HepG2 (cell line): ENCODE results near the gene NHSL1. TPM values are rescaled to one million over a fixed set of nuclear protein-coding genes. Genes with fewer than 3 reads are reported as not detected.

Experiments used
- AGO2 ChIP-seq: fragments of 200-400 bp; formaldehyde crosslinking; optimal IDR thresholded peaks from 2 replicates; pipeline ENCODE3; 2017; ENCODE audit warnings: mild to moderate bottlenecking, low read depth, low read length, moderate library complexity
- ELF4 ChIP-seq: sonication (generic); formaldehyde crosslinking; IDR thresholded peaks from 2 replicates; pipeline ENCODE4 v1.5.0; 2020; ENCODE audit warnings: missing genetic modification reagents, mild to moderate bottlenecking, moderate library complexity, borderline replicate concordance
- KLF13 ChIP-seq: sonication (generic); formaldehyde crosslinking; IDR thresholded peaks from 2 replicates; pipeline ENCODE4 v1.4.0; 2020; ENCODE audit warnings: mild to moderate bottlenecking, missing genetic modification reagents
- MBNL3 ChIP-seq: fragments of 250-450 bp; sonication (Bioruptor Pico); conservative IDR thresholded peaks from 2 replicates; pipeline ENCODE4 v1.8.0; 2022; ENCODE audit warnings: mild to moderate bottlenecking, inconsistent platforms
- MLLT10 ChIP-seq: sonication (generic); formaldehyde crosslinking; IDR thresholded peaks from 2 replicates; pipeline ENCODE4 v1.4.0; 2020; ENCODE audit warnings: missing genetic modification reagents
- NFE2L1 ChIP-seq: sonication (generic); formaldehyde crosslinking; IDR thresholded peaks from 2 replicates; pipeline ENCODE4 v1.4.0; 2020; ENCODE audit warnings: missing genetic modification reagents, mild to moderate bottlenecking, borderline replicate concordance
- PAWR ChIP-seq: sonication (generic); formaldehyde crosslinking; IDR thresholded peaks from 2 replicates; pipeline ENCODE4 v1.4.0; 2020; ENCODE audit warnings: missing genetic modification reagents, mild to moderate bottlenecking, borderline replicate concordance
- RARA ChIP-seq: IDR thresholded peaks from 2 replicates; pipeline ENCODE4 v1.6.1; 2016; ENCODE audit warnings: missing genetic modification reagents, missing compliant biosample characterization
- REXO4 ChIP-seq: sonication (generic); formaldehyde crosslinking; IDR thresholded peaks from 2 replicates; pipeline ENCODE4 v1.8.0; 2022; ENCODE audit warnings: missing genetic modification reagents, mild to moderate bottlenecking, borderline replicate concordance
- SKI ChIP-seq: fragments of 450-650 bp; IDR thresholded peaks from one replicate; pipeline ENCODE4 v1.6.1; 2018; ENCODE audit warnings: mild to moderate bottlenecking; ENCODE audit not compliant: partially characterized antibody
- SMARCE1 ChIP-seq: fragments of 450-650 bp; IDR thresholded peaks from 2 replicates; pipeline ENCODE4 v1.6.1; 2017; ENCODE audit warnings: borderline replicate concordance
- SOX5 ChIP-seq: IDR thresholded peaks from 2 replicates; pipeline ENCODE4 v1.6.1; 2016; ENCODE audit warnings: borderline replicate concordance
- ZBTB21 ChIP-seq: sonication (generic); formaldehyde crosslinking; IDR thresholded peaks from 2 replicates; pipeline ENCODE4 v1.4.0; 2020; ENCODE audit warnings: missing genetic modification reagents
- ZNF264 ChIP-seq: sonication (generic); formaldehyde crosslinking; IDR thresholded peaks from 2 replicates; pipeline ENCODE4 v1.4.0; 2020; ENCODE audit warnings: missing genetic modification reagents
- ZNF3 ChIP-seq: IDR thresholded peaks from 2 replicates; pipeline ENCODE4 v1.7.0; 2017; ENCODE audit warnings: inconsistent platforms
- ZNF639 ChIP-seq: conservative IDR thresholded peaks from 2 replicates; pipeline ENCODE4 v1.6.1; 2018; ENCODE audit warnings: missing genetic modification reagents
- ZNF761 ChIP-seq: sonication (generic); formaldehyde crosslinking; conservative IDR thresholded peaks from 2 replicates; pipeline ENCODE4 v1.4.0; 2020; ENCODE audit warnings: mild to moderate bottlenecking, missing genetic modification reagents
- ZNF83 ChIP-seq: sonication (generic); formaldehyde crosslinking; IDR thresholded peaks from 2 replicates; pipeline ENCODE4 v1.4.0; 2020; ENCODE audit warnings: missing genetic modification reagents, mild to moderate bottlenecking, borderline replicate concordance
- polyA plus RNA-seq, 8 experiments: library from polyadenylated mRNA; depleted of rRNA in 3 of 8; stranded (reverse) in 7 of 8; unstranded in 1 of 8; fragments of >200 nt; fragmentation: Illumina TruSeq in 4 of 8; extraction: Trizol in 4 of 8; gene quantifications; 2 replicates each; pipeline versions ENCODE4 v1.2.1 to v1.2.3, GENCODE V29; 2011 to 2016; ENCODE audit warnings: low read depth in 4 of 8, missing spikeins in 1 of 8, mixed read lengths in 1 of 8; ENCODE audit not compliant: insufficient read depth in 1 of 8
- total RNA-seq, 5 experiments: library from RNA; depleted of rRNA; stranded (reverse); fragments of >200 nt; fragmentation: Illumina TruSeq; extraction: Trizol; gene quantifications; 2 replicates each; pipeline ENCODE4 v1.2.3, GENCODE V29; 2016; ENCODE audit warnings: low read depth in 1 of 5
- TF ChIP-seq, protein P1 (sequence below): IDR thresholded peaks from 2 replicates; pipeline ENCODE4 v1.6.1; 2016
- TF ChIP-seq, protein P2 (sequence below): sonication (generic); formaldehyde crosslinking; IDR thresholded peaks from 2 replicates; pipeline ENCODE4 v1.4.0; 2020; ENCODE audit warnings: missing genetic modification reagents; ENCODE audit errors: not compliant biosample characterization
- TF ChIP-seq, protein P3 (sequence below): sonication (generic); formaldehyde crosslinking; IDR thresholded peaks from 2 replicates; pipeline ENCODE4 v1.4.0; 2020; ENCODE audit warnings: missing genetic modification reagents
- TF ChIP-seq, protein P4 (sequence below): sonication (generic); formaldehyde crosslinking; IDR thresholded peaks from 2 replicates; pipeline ENCODE4 v1.4.0; 2020; ENCODE audit warnings: missing genetic modification reagents, borderline replicate concordance

The NHSL1 gene
- total and polyA plus RNA-seq, 2 of the 13 experiments (the other 11 are each of a cell fraction or from before 2014, with no cell fraction given): 24.9 to 53.6 TPM

- TF ChIP-seq REXO4 (CRISPR knock-in tag) (no peak), ZNF264 (CRISPR knock-in tag) (peak; percentile 69), KLF13 (CRISPR knock-in tag) (no peak), ZNF83 (CRISPR knock-in tag) (no peak), RARA (CRISPR knock-in tag) (peak; percentile 84), ZNF3 (CRISPR knock-in tag) (peak; percentile 49; the same call in 1 of the 2 replicates), SOX5 (CRISPR knock-in tag) (peak; percentile 93), NFE2L1 (CRISPR knock-in tag) (no peak), SMARCE1 (no peak), ZBTB21 (CRISPR knock-in tag) (no peak), PAWR (CRISPR knock-in tag) (no peak), ZNF761 (CRISPR knock-in tag) (no peak), ELF4 (CRISPR knock-in tag) (no peak), ZNF639 (CRISPR knock-in tag) (no peak), MLLT10 (CRISPR knock-in tag) (no peak), SKI (peak; percentile 59), AGO2 (no peak), MBNL3 (CRISPR knock-in tag) (no peak)
- TF ChIP-seq, protein P1, sequence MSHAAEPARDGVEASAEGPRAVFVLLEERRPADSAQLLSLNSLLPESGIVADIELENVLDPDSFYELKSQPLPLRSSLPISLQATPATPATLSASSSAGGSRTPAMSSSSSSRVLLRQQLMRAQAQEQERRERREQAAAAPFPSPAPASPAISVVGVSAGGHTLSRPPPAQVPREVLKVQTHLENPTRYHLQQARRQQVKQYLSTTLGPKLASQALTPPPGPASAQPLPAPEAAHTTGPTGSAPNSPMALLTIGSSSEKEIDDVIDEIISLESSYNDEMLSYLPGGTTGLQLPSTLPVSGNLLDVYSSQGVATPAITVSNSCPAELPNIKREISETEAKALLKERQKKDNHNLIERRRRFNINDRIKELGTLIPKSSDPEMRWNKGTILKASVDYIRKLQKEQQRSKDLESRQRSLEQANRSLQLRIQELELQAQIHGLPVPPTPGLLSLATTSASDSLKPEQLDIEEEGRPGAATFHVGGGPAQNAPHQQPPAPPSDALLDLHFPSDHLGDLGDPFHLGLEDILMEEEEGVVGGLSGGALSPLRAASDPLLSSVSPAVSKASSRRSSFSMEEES (CRISPR knock-in tag): peak; percentile 60; the same call in 1 of the 2 replicates
- TF ChIP-seq, protein P2, sequence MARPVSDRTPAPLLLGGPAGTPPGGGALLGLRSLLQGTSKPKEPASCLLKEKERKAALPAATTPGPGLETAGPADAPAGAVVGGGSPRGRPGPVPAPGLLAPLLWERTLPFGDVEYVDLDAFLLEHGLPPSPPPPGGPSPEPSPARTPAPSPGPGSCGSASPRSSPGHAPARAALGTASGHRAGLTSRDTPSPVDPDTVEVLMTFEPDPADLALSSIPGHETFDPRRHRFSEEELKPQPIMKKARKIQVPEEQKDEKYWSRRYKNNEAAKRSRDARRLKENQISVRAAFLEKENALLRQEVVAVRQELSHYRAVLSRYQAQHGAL (CRISPR knock-in tag): no peak
- TF ChIP-seq, protein P3, sequence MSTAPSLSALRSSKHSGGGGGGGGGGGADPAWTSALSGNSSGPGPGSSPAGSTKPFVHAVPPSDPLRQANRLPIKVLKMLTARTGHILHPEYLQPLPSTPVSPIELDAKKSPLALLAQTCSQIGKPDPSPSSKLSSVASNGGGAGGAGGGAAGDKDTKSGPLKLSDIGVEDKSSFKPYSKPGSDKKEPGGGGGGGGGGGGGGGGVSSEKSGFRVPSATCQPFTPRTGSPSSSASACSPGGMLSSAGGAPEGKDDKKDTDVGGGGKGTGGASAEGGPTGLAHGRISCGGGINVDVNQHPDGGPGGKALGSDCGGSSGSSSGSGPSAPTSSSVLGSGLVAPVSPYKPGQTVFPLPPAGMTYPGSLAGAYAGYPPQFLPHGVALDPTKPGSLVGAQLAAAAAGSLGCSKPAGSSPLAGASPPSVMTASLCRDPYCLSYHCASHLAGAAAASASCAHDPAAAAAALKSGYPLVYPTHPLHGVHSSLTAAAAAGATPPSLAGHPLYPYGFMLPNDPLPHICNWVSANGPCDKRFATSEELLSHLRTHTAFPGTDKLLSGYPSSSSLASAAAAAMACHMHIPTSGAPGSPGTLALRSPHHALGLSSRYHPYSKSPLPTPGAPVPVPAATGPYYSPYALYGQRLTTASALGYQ (CRISPR knock-in tag): no peak; the same call in 1 of the 2 replicates
- TF ChIP-seq, protein P4, sequence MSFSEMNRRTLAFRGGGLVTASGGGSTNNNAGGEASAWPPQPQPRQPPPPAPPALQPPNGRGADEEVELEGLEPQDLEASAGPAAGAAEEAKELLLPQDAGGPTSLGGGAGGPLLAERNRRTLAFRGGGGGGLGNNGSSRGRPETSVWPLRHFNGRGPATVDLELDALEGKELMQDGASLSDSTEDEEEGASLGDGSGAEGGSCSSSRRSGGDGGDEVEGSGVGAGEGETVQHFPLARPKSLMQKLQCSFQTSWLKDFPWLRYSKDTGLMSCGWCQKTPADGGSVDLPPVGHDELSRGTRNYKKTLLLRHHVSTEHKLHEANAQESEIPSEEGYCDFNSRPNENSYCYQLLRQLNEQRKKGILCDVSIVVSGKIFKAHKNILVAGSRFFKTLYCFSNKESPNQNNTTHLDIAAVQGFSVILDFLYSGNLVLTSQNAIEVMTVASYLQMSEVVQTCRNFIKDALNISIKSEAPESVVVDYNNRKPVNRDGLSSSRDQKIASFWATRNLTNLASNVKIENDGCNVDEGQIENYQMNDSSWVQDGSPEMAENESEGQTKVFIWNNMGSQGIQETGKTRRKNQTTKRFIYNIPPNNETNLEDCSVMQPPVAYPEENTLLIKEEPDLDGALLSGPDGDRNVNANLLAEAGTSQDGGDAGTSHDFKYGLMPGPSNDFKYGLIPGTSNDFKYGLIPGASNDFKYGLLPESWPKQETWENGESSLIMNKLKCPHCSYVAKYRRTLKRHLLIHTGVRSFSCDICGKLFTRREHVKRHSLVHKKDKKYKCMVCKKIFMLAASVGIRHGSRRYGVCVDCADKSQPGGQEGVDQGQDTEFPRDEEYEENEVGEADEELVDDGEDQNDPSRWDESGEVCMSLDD (CRISPR knock-in tag): peak; percentile 36; the same call in 1 of the 2 replicates
Observed at GRCh38 chr6:138503881-138504680, 4.8 kb upstream of the NHSL1 start (continued).
